Activated CD4-positive, CD25-positive, alpha-beta regulatory T cell treated with anti-CD3 and anti-CD28 coated beads, Interleukin-2, amount 50 U/mL, for 24 hours (primary cell): ENCODE results near the gene ELAVL2.

Experiments
- ATAC-seq, 2 donors: fragments of 150-1000 bp; cut with Tn5 transposase; one replicate each; pipeline ENCODE4 v1.10.0; 2021; ENCODE audit warnings: mild to moderate bottlenecking in 1 of 2, moderate library complexity in 1 of 2

Gene ELAVL2

GRCh38 chr9:23659346-23660006 is 166.6 kb downstream of the ELAVL2 start:
- ATAC-seq: no peak

- ATAC-seq: no peak
Measured at GRCh38 chr9:23658376-23659258, 167.4 kb downstream of the ELAVL2 start.

GRCh38 chr9:23651051-23651450 is 175.0 kb downstream of the ELAVL2 start:
- ATAC-seq: no peak

- no peak for ATAC-seq
Measured at GRCh38 chr9:23648651-23649050, 177.4 kb downstream of the ELAVL2 start.

GRCh38 chr9:23644896-23645295 is 181.1 kb downstream of the ELAVL2 start:
- ATAC-seq: no peak

GRCh38 chr9:23644326-23644725 is 181.7 kb downstream of the ELAVL2 start:
- ATAC-seq: no peak

- ATAC-seq: no peak
Measured at GRCh38 chr9:23643656-23644258, 182.3 kb downstream of the ELAVL2 start.
